Neural progenitor cell (in vitro differentiated cells): Measurements from ENCODE around the gene SNAPC4.

ENCODE experiments used
- EZH2 ChIP-seq: fragments of 200-600 bp; sonication (generic); IDR thresholded peaks from 2 replicates; pipeline ENCODE4 v1.6.1; 2017; ENCODE audit warnings: antibody characterized with exemption, mild to moderate bottlenecking, moderate library complexity
- TF ChIP-seq, protein P1 (sequence below): fragments of 200-600 bp; sonication (generic); IDR thresholded peaks from 2 replicates; pipeline ENCODE4 v1.5.1; 2017; ENCODE audit warnings: antibody characterized with exemption, mild to moderate bottlenecking

DNA sequence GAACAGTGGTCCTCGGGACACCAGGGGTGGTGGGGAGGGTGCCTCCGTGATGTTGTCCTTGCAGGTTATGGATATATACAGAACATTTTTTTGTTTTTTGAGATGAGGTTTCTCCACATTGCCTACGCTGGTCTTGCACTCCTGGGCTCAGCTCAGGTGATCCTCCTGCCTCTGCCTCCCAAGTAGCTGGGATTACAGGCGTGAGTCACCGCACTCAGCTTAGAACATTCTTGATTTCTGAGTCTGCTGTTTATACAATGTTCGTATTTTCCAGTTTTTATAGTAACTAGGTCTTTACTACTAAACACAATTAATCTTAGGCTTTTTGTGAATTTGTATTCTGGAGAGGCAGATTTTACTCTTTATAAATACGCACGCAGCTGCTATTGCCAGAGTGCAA, 16.5 kb upstream of the SNAPC4 start:
- TF ChIP-seq, protein P1, sequence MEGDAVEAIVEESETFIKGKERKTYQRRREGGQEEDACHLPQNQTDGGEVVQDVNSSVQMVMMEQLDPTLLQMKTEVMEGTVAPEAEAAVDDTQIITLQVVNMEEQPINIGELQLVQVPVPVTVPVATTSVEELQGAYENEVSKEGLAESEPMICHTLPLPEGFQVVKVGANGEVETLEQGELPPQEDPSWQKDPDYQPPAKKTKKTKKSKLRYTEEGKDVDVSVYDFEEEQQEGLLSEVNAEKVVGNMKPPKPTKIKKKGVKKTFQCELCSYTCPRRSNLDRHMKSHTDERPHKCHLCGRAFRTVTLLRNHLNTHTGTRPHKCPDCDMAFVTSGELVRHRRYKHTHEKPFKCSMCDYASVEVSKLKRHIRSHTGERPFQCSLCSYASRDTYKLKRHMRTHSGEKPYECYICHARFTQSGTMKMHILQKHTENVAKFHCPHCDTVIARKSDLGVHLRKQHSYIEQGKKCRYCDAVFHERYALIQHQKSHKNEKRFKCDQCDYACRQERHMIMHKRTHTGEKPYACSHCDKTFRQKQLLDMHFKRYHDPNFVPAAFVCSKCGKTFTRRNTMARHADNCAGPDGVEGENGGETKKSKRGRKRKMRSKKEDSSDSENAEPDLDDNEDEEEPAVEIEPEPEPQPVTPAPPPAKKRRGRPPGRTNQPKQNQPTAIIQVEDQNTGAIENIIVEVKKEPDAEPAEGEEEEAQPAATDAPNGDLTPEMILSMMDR = no peak
- no peak for TF ChIP-seq EZH2
